NCI-H187 (cell line): ENCODE data around the gene SEL1L2.

Source experiments
- DNase-seq, 2 experiments: peaks; one replicate each; lab custom pipeline; 2025; lab: John Stamatoyannopoulos, UW

Gene SEL1L2

DNA sequence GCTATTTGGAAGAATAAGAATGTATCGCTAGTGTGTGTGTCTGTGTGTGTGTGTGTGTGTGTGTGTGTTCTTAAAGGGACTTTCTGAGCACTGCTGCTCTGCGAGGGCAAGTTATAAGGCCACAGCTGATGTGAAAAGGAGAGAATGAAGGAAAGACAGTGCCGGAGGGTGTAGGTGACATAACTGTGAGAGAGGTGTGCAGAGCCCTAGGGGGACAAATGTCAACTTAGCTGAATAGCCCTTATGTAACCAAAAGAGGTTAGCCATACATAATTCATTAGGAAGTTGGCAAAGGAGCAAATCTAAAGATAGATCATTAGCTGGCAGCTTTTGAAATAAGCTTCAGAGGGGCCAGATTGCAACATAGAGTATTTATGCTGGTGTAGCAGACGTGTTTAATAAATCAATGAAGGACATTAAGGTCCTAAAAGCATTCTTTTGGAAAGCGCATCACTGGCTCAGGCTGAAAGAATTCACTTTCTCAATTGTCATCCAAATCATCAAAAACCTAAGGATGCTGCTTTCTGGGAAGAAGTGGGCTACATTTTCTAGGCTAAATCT lies 124.5 kb downstream of the SEL1L2 start:
- DNase-seq: no peak

DNA sequence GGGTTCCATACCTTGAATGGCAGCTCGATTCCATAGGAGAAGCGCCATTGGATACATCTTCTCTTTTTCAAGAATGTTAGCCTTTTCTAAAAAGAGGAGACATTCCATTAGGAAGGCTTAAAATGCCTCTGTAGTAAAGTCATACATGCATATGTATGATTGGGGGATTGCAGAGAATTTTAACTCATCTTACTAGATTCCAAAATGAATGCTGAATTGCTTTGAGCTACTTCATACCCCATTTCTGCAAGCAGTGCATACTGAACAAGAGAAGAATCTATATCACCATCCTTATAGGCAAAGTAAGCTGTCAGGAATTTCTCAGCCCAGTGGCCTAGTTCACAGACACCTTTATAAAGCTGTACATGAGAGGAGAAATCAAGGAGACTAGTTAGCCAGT lies 125.3 kb downstream of the SEL1L2 start:
- no peak for DNase-seq

DNA sequence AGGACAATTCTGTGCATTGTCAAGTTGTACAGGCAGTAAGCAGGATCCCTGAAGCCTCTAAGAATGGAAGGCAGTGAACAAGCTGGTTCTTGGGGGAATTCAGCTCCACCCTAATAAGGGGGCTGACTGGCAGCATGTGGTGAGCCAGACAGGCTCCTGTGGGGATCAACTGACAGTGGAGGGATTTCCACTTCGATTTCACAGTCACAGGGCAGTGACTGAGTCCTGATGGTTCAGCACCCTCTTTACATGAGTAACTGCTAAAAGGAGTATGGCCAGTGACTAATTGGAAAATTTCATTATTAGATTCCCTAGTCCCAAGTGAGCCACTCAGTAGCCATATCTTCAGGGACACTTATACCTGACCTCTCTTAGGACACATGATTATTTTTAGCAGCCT lies 127.2 kb downstream of the SEL1L2 start:
- DNase-seq: no peak

DNA sequence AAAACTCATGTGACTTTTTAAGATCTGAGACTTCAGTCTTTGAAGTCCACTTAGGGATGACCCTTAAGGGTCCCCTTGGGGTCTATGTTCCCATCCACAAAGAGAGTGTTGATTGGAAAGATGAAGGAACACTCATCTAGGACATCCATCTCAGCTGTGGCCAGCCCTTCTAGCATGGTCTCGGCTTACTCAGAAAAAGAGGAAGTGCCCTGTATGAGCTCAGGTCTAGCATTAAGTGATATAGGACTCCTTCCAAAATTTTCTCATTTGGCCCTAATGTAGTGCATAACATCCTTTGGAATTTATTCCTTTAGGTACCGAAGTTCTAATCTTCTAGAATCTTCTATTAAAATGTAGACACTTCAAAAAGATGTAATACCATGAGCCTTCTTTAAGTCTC lies 128.2 kb downstream of the SEL1L2 start:
- DNase-seq: no peak

DNA sequence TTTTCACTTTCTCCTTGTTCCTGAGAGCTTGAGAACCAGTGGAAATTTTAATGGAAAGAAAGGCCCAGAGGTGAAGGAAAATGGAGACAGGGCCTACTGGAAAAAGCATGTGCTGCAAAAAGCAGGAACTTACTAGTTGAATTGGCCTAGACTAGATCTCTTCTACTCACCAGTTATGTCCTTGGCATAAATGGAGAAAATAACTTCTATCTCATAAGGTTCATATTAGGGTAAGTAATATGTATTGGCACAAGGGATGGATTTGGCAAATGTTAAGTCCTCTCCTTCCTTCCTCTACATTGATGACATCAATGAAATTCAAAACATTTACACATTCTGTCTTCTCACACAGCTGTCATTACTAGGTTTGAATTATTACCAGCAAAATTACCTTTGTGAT lies 131.5 kb downstream of the SEL1L2 start:
- DNase-seq: no peak

DNA sequence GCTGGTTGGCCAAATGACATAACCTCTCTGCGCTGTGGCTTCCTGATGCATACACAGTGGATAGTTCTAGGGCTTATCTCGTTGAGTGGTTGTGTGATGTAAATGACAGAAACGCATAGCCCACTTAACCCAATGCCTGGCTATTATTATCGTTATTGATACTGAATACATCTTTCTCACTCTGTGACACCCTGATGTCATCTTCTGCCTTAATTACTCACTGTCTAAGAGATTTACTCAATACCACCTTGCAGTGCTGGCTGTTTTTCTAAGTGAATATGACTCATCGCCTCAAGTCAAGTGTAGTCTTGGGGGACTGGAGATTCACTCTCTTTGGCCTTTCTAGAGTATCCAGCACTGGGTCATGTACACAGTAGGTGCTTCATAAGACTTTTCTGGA lies 132.0 kb downstream of the SEL1L2 start:
- no peak for DNase-seq

DNA sequence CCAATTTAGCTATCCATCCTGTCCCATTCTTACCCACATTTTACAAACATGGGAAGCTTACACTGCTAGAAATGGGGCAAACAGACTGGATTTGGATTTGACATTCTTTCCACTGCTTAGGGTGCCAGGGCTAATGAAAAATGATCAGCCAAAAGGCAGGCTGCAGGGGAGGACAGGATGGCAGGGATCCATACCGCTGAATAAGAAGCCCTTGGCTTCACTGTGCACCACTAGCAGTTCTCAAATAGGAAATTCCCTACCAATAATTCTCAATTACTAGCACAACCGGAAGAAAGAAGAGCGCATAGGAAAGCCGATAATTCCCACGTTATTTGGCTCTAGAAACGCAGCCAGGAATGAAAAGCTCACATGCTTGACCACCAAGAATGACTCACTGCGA lies 132.5 kb downstream of the SEL1L2 start:
- no peak for DNase-seq

DNA sequence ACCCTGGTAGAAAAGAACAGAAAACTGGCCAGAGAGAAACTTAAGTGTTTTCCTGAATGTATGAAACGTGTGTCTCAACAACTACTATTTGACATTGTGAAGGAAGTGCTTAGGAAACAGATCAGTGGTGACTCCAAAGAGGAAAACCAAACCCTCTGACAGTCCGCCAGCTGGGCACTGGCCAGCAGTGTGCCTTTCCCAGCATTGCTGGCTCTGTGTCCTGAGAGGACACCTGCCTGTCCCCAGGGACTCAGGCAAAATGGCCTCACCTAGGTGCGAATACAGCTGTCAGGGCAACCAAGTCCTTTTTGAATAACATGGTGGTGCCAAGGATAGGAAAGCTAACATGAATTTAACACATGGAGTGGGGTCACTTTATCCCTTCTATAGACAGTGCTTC lies 133.1 kb downstream of the SEL1L2 start:
- DNase-seq: no peak

DNA sequence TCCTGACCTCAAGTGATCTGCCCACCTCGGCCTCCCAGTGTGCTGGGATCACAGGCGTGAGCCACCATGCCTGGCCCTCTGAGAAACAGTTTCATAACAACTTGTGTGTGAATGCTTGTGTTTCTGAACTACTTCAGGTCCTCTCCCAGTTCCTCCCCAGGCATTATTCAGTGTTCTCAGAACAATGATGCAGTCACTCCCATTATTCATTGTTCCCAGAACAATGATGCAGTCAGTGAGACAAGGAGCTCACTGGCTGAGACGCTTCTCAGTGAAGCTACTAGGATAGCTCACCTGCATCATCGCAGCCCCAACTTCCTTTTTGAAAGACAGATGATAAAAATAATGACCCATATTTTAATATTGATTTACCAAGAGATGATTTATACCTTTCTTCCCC lies 134.1 kb downstream of the SEL1L2 start:
- DNase-seq: no peak

DNA sequence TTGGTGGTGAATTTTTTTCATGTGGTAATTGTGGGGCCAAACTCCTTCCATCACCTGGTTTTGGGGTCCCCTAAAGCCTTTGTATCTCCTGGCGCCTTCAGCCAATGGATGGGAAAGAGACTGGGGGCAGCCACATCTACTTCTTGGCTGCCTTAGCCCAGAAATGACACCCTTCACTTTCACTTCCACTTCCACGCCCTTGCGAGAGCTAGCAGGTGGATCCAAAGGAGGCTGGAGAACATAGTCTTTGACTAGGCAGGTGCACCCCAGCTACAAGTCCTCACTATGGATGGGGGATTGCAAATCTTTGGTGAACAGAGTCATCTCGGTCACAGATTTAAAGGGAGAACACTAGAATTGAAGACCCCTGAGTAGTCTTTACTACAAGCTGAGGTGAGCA lies 134.8 kb downstream of the SEL1L2 start:
- no peak for DNase-seq

DNA sequence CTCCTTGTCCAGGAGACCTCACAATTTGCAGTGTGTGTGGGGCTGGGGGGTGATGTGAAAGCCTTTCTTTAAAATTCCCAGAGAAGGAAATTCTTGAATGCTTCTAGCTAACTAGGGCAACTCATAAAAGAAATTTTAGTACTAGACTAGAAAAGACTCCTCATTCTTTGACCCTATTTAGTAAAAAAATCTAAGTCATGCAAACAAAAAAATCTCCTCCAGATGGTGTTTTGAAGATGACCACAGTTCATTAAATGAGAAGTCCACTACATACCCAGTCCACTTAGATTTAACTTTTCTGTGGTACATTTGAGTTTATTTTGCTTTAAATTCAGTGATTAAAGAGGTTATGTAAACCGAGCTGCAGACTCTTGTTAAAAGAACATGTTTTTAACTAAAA lies 138.1 kb downstream of the SEL1L2 start:
- no peak for DNase-seq

DNA sequence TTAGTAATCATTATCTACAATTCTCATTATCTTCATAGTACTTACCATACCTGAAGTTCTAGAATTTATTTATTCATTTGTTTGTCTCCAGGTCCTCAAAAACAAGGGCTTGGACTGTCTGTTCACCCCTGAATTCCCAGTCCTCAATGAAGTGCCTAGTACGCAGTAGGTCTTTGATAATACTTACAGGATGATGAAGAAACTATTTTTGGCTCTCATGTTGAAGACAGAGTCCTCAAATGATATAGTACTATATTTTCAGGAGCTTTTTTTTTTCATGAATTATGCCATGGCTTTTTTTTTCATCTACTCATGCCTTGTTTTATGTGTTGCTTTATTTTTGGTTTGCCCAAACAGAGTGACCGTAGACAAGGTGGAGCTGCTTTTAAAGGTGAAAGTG lies 139.1 kb downstream of the SEL1L2 start:
- no peak for DNase-seq

DNA sequence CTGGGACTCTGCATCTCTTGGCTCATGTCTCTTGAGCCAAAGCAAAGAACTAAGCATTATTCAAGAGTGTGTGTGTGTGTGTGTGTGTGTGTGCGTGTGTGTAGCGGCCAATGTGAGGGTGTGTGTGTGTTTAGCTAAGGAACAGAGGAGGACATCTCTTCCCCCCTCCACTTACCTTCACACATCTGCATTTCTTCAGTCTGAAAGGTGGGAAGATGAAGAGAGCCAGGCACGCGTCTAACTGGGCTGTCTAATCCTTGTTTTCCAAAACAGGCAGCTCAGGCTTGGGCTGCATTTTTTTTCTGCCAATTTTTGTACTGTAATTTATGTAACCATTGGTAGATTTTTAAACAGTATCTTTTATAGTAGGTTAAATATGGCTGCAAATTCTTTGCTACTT lies 146.1 kb downstream of the SEL1L2 start:
- DNase-seq: no peak

DNA sequence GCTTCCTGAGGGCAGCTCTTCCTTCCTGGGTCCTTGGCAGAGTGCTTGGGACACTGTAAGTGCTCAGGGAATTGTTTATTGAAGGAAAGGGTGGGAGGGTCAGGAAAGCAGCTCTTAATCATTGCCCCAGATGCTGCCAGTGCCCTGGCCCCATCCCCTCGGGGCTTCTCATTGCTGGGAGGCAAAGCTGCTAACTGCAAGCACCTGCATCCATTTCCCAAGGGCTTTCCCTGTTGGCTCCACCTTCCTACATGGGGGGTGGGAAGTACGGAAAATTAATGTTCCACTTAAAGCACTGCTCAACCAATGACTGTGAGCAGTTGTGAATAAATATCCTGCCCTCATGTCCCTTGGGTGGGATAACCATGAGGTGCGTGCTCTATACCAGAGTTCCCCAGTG lies 149.2 kb downstream of the SEL1L2 start:
- DNase-seq: no peak

DNA sequence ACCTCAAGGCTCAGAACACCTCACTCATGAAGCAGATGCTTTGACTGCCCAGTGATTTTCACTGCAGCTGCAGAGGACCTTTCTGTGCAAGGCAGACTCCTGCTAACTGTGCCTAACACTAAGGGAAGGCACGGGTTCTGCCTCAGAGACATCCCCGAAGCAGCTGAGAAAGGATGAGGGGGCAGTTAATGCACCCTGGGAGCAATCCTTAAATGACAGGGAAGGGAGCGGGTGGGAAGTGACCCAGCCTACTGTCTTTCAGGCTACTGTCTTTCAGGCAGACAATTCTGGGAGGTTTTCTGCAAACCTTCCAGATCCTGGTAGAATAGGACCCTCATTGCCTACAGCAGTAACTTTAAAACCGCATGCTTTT lies 150.3 kb downstream of the SEL1L2 start:
- DNase-seq: no peak

DNA sequence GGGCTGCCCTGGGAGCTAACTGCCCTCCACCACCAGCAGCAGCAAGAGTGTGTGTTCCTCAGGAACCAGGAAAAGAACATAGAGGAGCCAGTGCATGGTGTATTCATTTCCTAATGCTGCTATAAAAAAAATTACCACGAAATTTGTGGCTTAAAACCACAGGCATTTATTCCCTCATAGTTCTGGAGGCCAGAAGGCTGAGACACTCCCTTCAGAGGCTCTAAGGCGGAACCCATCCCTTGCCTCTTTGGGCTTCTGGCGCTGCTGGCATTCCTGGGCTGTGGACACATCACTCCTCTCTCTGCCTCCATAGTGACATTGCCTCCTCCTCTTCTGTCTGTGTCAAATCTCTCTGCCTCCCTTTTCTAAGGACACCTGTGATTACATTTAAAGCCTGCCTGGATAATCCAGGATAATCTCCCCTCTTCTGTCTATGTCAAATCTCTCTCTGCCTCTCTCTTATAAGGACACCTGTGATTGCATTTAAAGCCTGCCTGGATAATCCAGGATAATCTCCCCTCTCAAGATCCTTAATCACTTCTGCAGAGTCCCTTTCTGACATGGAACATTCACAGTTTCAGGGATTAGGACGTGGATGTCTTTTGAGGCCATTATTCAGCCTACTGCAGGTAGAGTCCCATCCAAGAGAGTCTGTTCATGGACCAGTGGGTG lies 150.9 kb downstream of the SEL1L2 start:
- DNase-seq: no peak

DNA sequence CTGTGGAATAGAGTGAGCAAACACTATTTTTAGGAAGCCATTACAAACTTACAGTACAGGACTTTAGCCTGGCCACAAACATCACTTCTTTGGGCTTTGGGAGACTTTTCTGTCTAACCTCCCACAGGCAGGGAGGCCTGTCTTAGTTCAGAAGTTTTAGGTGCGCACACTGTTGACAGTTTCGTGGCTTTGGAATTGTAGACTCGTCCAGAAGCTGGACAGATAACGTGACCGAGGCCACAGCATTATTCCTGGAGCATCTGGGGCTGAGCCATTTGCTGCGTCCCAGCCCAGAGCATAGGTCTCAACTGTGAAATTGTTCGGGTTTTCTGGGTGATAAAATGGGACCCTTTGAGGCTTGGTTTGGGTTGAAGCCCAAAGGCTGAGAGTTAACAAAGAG lies 151.8 kb downstream of the SEL1L2 start:
- no peak for DNase-seq

DNA sequence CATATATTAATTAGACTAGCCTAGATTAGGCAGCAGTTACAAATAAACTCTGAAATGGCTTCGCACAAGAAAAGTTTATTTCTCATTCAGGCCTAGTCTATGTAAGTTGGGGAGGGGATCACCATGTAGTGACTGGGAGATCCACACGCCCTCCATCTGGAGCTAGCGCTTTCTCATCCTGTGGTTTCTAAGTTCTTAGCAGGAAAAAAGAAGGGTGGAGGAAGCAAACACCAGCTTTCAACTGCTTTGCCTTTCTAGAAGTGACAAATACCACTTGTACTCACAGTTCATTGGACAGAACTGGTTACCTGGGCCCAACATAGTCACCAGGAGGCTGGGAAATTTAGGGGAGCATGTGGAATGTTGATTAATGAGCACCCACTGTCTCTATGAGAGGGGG lies 158.9 kb downstream of the SEL1L2 start:
- no peak for DNase-seq

DNA sequence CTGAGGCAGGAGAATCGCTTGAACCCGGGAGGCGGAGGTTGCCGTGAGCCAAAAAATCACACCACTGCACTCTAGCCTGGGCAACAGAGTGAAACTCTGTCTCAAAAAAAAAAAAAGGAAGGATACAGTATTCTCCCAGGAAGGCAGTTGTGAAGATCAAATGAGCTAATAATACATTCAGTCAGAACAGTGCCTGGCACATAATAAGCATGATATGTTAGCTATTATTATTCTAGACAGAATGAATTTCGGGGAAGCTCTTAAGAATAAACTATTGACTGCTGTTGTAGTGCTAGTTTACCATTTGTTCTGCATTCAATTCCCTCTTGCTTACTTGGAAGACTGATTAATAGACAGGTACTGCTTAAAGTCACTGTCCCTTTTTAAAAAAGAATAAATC lies 164.9 kb downstream of the SEL1L2 start:
- no peak for DNase-seq

DNA sequence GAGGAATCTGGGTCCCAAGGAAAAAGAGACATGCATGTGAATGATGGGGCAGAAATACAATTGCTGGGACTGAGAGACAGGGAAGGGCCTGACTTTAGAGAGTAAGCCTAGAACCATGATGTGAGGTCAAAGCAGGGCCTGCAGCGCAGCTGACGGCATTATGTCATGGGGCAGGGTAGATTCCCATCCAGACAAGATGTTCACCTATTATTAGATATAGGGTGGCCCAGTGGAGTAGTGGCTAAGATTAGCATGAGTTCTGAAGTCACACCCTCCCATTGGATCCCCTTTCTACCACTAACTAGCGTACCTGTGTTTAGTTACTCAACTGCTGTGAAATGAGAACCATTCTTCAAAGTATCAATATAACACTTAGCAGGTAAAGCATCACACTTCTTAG lies 166.0 kb downstream of the SEL1L2 start:
- DNase-seq: no peak

DNA sequence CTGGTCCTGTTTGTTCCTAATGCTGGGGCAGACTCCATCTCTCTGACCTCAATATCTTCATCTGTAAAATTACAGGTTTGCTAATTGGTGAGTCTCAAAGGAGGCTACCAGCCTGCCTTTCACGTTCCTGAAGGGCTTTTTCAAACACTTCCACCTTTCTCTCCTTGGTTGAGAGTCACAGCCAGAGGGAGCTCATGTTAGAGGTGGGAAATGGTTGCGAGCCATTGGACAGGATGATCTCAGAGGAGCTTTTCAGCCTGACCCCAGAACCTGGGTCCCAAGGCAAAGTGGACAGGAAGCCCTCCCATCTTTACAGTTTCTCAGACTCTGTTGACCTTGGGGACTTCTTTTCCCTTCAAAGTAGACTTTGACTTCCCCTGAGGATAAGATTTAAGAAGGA lies 168.0 kb downstream of the SEL1L2 start:
- no peak for DNase-seq

DNA sequence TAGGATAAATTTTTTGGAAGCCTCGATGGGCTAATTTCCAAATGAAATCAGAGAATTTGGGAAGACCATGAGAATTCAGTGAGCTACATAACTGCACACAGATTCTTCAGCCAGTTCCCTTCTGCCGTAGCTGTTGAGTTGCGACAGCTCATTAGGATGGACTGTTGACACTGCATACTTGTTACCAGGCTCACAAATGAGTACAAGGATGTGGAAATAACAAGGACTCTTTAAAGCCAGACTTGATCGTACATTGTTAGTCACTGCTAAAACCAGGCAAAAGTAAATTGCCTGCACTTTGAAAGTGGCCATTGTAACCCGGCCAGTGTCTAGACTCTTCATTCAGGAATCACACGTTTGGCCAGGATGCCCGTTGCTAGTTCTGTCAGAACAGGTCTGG lies 168.5 kb downstream of the SEL1L2 start:
- no peak for DNase-seq

DNA sequence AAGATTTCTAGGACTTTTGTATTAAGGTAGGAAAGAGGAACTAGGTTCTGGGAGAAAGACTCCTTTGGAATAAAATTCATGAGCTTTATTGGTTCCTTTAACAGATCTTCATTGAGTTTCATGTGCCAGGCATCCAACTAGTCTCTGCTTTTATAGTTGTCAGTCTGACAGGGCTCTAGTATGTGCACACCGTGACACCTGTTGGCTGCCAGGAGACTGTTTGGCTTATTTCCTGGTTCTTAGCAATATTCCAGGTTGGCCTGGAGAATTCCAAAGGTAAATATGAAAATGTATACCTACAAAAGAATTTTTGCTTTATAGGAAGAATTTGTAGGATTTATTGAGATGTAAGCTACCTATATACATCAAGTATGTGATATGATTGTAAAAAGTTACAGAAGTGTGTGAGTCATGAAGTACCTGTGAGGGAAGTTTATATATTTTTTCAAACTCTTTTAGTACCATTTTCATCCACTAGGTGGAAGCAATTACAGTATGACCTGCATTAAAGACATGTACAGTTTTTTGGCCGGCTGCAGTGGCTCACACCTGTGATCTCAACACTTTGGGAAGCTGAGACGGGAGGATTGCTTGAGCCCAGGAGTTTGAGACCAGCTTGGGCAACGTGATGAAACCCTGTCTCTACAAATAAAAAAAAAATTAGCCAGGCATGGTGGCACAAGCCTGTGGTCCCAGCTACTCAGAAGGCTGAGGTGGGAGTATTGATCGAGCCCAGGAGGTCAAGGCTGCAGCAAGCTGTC lies 170.3 kb downstream of the SEL1L2 start:
- DNase-seq: peak; percentile 8 to 35

DNA sequence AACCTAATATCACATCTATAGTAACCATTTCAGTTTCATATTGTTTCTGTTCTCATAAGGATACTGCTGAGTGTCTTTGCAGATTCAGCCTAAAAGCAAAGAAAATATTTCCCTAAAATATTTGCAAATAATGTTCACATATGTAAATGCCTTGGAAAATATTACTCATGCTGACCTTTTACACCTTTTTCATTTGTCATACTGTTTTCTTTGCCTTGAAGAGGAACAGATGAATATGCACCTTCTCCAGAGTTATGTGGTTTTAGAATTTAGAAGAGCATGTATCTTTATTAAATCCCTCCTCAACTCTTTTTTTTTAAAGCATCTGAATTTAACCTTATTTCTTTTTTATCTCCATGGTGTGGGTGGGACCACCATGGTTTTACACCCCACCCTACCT lies 173.1 kb downstream of the SEL1L2 start:
- no peak for DNase-seq
